ENCODE measurements around the gene CADPS2.

GRCh38 chr7:122736183-122736582 lies 150.1 kb downstream of the CADPS2 start:
- no peak for TF ChIP-seq CTCF (IDR thresholded peaks at IDR 0.05 in 2 of 3, conservative IDR thresholded peaks at IDR 0.05 in 1 of 3; ENCODE audit: control insufficient read depth in 2 of 3, extremely low read depth in 1 of 3, insufficient read depth in 1 of 3, low read depth in 3 of 3, low read length in 3 of 3)
- TF ChIP-seq BHLHE40 (IDR thresholded peaks at IDR 0.05; ENCODE audit: borderline replicate concordance in 1 of 2, low read depth in 2 of 2, low read length in 1 of 2) = no peak
